HG03103 (cell line): ENCODE results near the gene RXRB.

Experiments used
- ATAC-seq: cut with Tn5 transposase; IDR thresholded peaks from one replicate; pipeline ENCODE4 v1.9.1; 2021; ENCODE audit warnings: low read depth; ENCODE audit not compliant: unreplicated experiment

RXRB gene

GRCh38 chr6:33212857-33213165 lies 12.3 kb upstream of the RXRB start:
- no peak for ATAC-seq

GRCh38 chr6:33211666-33212422 lies 11.4 kb upstream of the RXRB start:
- no peak for ATAC-seq

- no peak for ATAC-seq
Measured at GRCh38 chr6:33211136-33211535, 10.7 kb upstream of the RXRB start.

GRCh38 chr6:33209856-33210255 lies 9.4 kb upstream of the RXRB start:
- no peak for ATAC-seq

- ATAC-seq = no peak
Measured at GRCh38 chr6:33208091-33208967, 7.9 kb upstream of the RXRB start, which contains the start of gene RING1. TSS of gene RING1 (plus strand) at chr6:33208500. CDS start at chr6:33208823, 323 bp downstream.

- no peak for ATAC-seq
Measured at GRCh38 chr6:33207552-33208090, 7.2 kb upstream of the RXRB start.

GRCh38 chr6:33206864-33207551 lies 6.5 kb upstream of the RXRB start:
- no peak for ATAC-seq

- ATAC-seq = no peak
Measured at GRCh38 chr6:33206027-33206863, 5.8 kb upstream of the RXRB start.

- ATAC-seq = no peak
Measured at GRCh38 chr6:33205191-33206026, 4.9 kb upstream of the RXRB start.

- peak; percentile 40 for ATAC-seq
Measured at GRCh38 chr6:33204415-33205190, 4.1 kb upstream of the RXRB start, which contains the start of gene HSD17B8. TSS of gene HSD17B8 (plus strand) at chr6:33204655. CDS start at chr6:33204669, 14 bp downstream.

GRCh38 chr6:33204165-33204414 lies 3.6 kb upstream of the RXRB start:
- no peak for ATAC-seq

- no peak for ATAC-seq
Measured at GRCh38 chr6:33203443-33204164, 3.1 kb upstream of the RXRB start.

GRCh38 chr6:33202799-33203198 lies 2.3 kb upstream of the RXRB start:
- no peak for ATAC-seq

- ATAC-seq = no peak
Measured at GRCh38 chr6:33201935-33202334, 1.5 kb upstream of the RXRB start.

GRCh38 chr6:33201147-33201545 lies 681 bp upstream of the RXRB start:
- ATAC-seq = no peak

GRCh38 chr6:33199687-33200218 lies 712 bp downstream of the RXRB start:
- peak; percentile 11 for ATAC-seq

- ATAC-seq = no peak
Measured at GRCh38 chr6:33198853-33199436, 1.5 kb downstream of the RXRB start.
